Osteocyte (in vitro differentiated cells): ENCODE data around the gene ATP5PB. TPM values are rescaled to one million over a fixed set of nuclear protein-coding genes. Genes with fewer than 3 reads are reported as not detected.

ENCODE experiments used
- DNase-seq: peaks from one replicate; pipeline ENCODE4 v3.0.0; 2021; ENCODE audit warnings: mixed read lengths; ENCODE audit not compliant: unreplicated experiment; ENCODE audit errors: extremely low spot score
- H3K27ac Mint-ChIP-seq: one replicate; pipeline ENCODE4 v1.8.0; 2021; ENCODE audit warnings: mild to moderate bottlenecking, mixed read lengths; ENCODE audit not compliant: unreplicated experiment
- H3K27me3 Mint-ChIP-seq: one replicate; pipeline ENCODE4 v1.8.0; 2021; ENCODE audit warnings: mixed read lengths; ENCODE audit not compliant: unreplicated experiment
- H3K36me3 Mint-ChIP-seq: one replicate; pipeline ENCODE4 v1.8.0; 2021; ENCODE audit warnings: mixed read lengths; ENCODE audit not compliant: unreplicated experiment
- H3K4me1 Mint-ChIP-seq: one replicate; pipeline ENCODE4 v1.8.0; 2021; ENCODE audit warnings: mixed read lengths; ENCODE audit not compliant: unreplicated experiment
- H3K4me3 Mint-ChIP-seq: one replicate; pipeline ENCODE4 v1.8.0; 2021; ENCODE audit warnings: mild to moderate bottlenecking, moderate library complexity, mixed read lengths; ENCODE audit not compliant: unreplicated experiment
- H3K9me3 Mint-ChIP-seq: one replicate; pipeline ENCODE4 v1.8.0; 2021; ENCODE audit warnings: mixed read lengths; ENCODE audit not compliant: unreplicated experiment
- total RNA-seq: library from RNA; stranded (reverse); gene quantifications from 2 replicates; pipeline ENCODE4 v1.2.1, GENCODE V29; 2021
- TF ChIP-seq, protein P1 (sequence below): fragments of 200-600 bp; sonication (generic); IDR thresholded peaks from 2 replicates; pipeline ENCODE4 v1.5.0; 2021; ENCODE audit warnings: antibody characterized with exemption, mild to moderate bottlenecking, moderate library complexity

The ATP5PB gene
- total RNA-seq, 1 donor from 2014 or later: 185 TPM

DNA sequence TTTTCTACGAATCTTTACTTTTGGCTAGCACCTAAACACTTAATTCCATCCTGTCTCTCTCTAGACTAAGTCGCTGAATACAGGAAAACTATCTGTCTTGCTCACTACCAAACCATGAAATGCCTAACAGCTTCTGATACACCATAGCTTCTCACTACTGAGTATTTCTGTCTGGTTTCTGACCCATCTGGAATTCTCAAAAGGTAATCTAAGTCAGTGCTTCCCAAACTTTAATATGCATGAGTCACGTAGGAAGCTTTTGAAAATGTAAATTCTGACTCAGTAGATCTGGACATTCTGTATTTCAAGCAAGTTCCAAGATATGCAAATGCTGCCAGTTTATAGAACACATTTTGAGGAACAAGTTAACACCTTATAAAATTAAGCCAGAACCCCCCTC is 12.5 kb upstream of the ATP5PB start:
- Mint-ChIP-seq H3K4me1 (no peaks in the 10 kb centered on the region), H3K9me3 (no peaks in the 10 kb centered on the region), H3K4me3 (no peak overlapping the region), H3K27me3 (peaks cover 6% of the 10 kb centered on the region), H3K27ac (no peak overlapping the region), H3K36me3 (peaks cover 28% of the 10 kb centered on the region)
- DNase-seq: no peak
- TF ChIP-seq, protein P1, sequence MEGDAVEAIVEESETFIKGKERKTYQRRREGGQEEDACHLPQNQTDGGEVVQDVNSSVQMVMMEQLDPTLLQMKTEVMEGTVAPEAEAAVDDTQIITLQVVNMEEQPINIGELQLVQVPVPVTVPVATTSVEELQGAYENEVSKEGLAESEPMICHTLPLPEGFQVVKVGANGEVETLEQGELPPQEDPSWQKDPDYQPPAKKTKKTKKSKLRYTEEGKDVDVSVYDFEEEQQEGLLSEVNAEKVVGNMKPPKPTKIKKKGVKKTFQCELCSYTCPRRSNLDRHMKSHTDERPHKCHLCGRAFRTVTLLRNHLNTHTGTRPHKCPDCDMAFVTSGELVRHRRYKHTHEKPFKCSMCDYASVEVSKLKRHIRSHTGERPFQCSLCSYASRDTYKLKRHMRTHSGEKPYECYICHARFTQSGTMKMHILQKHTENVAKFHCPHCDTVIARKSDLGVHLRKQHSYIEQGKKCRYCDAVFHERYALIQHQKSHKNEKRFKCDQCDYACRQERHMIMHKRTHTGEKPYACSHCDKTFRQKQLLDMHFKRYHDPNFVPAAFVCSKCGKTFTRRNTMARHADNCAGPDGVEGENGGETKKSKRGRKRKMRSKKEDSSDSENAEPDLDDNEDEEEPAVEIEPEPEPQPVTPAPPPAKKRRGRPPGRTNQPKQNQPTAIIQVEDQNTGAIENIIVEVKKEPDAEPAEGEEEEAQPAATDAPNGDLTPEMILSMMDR: no peak

- H3K27ac Mint-ChIP-seq: no peak overlapping the region
Observed at GRCh38 chr1:111439461-111440351, 9.6 kb upstream of the ATP5PB start.

GRCh38 chr1:111441573-111442192 is 7.6 kb upstream of the ATP5PB start:
- H3K27me3 Mint-ChIP-seq: no peaks in the 10 kb centered on the region
- no peaks in the 10 kb centered on the region for H3K9me3 Mint-ChIP-seq
- peaks cover 6% of the 10 kb centered on the region for H3K4me1 Mint-ChIP-seq
- TF ChIP-seq, protein P1: peak; percentile 46
- no peak for DNase-seq
- no peak overlapping the region for H3K4me3 Mint-ChIP-seq
- H3K27ac Mint-ChIP-seq: no peak overlapping the region
- peaks cover 45% of the 10 kb centered on the region for H3K36me3 Mint-ChIP-seq

More at GRCh38 chr1:111439461-111440351, 9.6 kb upstream of the ATP5PB start:
- Mint-ChIP-seq H3K36me3 (peaks cover 39% of the 10 kb centered on the region), H3K27me3 (peaks cover 6% of the 10 kb centered on the region), H3K4me1 (no peaks in the 10 kb centered on the region), H3K4me3 (no peak overlapping the region), H3K9me3 (no peaks in the 10 kb centered on the region)
- DNase-seq: no peak
- TF ChIP-seq, protein P1: no peak

GRCh38 chr1:111442457-111442856 is 6.8 kb upstream of the ATP5PB start:
- DNase-seq: no peak
- TF ChIP-seq, protein P1: no peak
- H3K27me3 Mint-ChIP-seq: no peaks in the 10 kb centered on the region
- peaks cover 8% of the 10 kb centered on the region for H3K4me1 Mint-ChIP-seq
- peaks cover 42% of the 10 kb centered on the region for H3K36me3 Mint-ChIP-seq
- no peaks in the 10 kb centered on the region for H3K9me3 Mint-ChIP-seq
- H3K27ac Mint-ChIP-seq: no peak overlapping the region
- no peak overlapping the region for H3K4me3 Mint-ChIP-seq

DNA sequence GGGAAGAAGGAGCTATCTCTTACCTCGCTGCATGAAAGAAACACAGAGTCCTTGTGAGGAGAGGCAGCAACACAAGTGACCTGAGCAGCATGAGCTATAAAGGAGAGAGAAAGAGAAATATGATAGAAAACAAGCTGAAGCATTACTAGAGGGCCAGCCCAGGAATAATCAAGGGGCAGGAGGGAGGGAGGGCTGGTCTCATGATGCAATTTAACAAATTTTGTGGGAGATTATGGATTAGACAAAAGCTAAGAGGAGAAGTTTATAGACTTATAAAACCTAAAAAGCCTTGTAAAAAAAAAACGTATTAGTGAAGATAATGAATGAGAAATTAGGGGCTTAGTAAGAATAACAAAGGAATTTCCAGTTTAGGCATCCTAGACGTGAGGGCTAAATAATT is 5.2 kb upstream of the ATP5PB start:
- TF ChIP-seq, protein P1: no peak
- Mint-ChIP-seq H3K4me3 (no peak overlapping the region), H3K9me3 (no peaks in the 10 kb centered on the region), H3K4me1 (peaks cover 18% of the 10 kb centered on the region), H3K36me3 (peaks cover 34% of the 10 kb centered on the region), H3K27me3 (no peaks in the 10 kb centered on the region), H3K27ac (no peak overlapping the region)
- no peak for DNase-seq
